Neutrophil (primary cell): ENCODE measurements around the gene VMAC.
"Not testable (repeated sequence)": the region's sequence is repeated elsewhere in the genome, so short reads cannot be mapped to it uniquely, and the experiment has no call there.

Source experiments
- H3K27ac ChIP-seq: fragments of 200-600 bp; sonication (generic); 2 replicates; pipeline ENCODE4 v1.5.1; 2016; ENCODE audit warnings: mild to moderate bottlenecking, moderate library complexity
- H3K27me3 ChIP-seq: fragments of 200-600 bp; sonication (generic); 2 replicates; pipeline ENCODE4 v1.6.0; 2016; ENCODE audit warnings: mild to moderate bottlenecking
- H3K36me3 ChIP-seq: fragments of 200-600 bp; sonication (generic); 2 replicates; pipeline ENCODE4 v1.5.1; 2017
- H3K4me1 ChIP-seq, 2 experiments: fragments of 200-600 bp in 1 of 2; sonication (generic) in 1 of 2; 1 replicate in 1 of 2; 2 replicates in 1 of 2; pipeline versions ENCODE4 v1.5.1 to v1.6.1; 2013 to 2016; ENCODE audit warnings: low read depth in 1 of 2, low read length in 1 of 2, mild to moderate bottlenecking in 1 of 2, moderate library complexity in 1 of 2; ENCODE audit not compliant: control insufficient read depth in 1 of 2, insufficient read depth in 1 of 2
- H3K4me3 ChIP-seq, 2 experiments: fragments of 200-600 bp in 1 of 2; sonication (generic) in 1 of 2; 1 replicate in 1 of 2; 2 replicates in 1 of 2; pipeline ENCODE4 v1.5.1; 2013 to 2016; ENCODE audit warnings: low read depth in 1 of 2, low read length in 1 of 2, mild to moderate bottlenecking in 1 of 2, moderate library complexity in 1 of 2
- H3K9me3 ChIP-seq: fragments of 200-600 bp; sonication (generic); 2 replicates; pipeline ENCODE4 v1.5.1; 2016
- TF ChIP-seq, protein P1 (sequence below): fragments of 200-600 bp; sonication (generic); IDR thresholded peaks from 2 replicates; pipeline ENCODE4 v1.5.1; 2016; ENCODE audit warnings: antibody characterized with exemption

Gene VMAC

GRCh38 chr19:5882421-5882968, 22.2 kb upstream of the VMAC start:
- Histone ChIP-seq H3K27me3 (peaks cover 35% of the 10 kb centered on the region), H3K36me3 (no peaks in the 10 kb centered on the region), H3K9me3 (no peaks in the 10 kb centered on the region), H3K4me1 (no peaks in the 10 kb centered on the region), H3K27ac (no peak overlapping the region), H3K4me3 (no peak overlapping the region)
- TF ChIP-seq, protein P1, sequence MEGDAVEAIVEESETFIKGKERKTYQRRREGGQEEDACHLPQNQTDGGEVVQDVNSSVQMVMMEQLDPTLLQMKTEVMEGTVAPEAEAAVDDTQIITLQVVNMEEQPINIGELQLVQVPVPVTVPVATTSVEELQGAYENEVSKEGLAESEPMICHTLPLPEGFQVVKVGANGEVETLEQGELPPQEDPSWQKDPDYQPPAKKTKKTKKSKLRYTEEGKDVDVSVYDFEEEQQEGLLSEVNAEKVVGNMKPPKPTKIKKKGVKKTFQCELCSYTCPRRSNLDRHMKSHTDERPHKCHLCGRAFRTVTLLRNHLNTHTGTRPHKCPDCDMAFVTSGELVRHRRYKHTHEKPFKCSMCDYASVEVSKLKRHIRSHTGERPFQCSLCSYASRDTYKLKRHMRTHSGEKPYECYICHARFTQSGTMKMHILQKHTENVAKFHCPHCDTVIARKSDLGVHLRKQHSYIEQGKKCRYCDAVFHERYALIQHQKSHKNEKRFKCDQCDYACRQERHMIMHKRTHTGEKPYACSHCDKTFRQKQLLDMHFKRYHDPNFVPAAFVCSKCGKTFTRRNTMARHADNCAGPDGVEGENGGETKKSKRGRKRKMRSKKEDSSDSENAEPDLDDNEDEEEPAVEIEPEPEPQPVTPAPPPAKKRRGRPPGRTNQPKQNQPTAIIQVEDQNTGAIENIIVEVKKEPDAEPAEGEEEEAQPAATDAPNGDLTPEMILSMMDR, result no peak

GRCh38 chr19:5883157-5883873, 21.4 kb upstream of the VMAC start:
- peaks cover 35% of the 10 kb centered on the region for H3K27me3 ChIP-seq
- not testable (repeated sequence) for H3K4me1 ChIP-seq

DNA sequence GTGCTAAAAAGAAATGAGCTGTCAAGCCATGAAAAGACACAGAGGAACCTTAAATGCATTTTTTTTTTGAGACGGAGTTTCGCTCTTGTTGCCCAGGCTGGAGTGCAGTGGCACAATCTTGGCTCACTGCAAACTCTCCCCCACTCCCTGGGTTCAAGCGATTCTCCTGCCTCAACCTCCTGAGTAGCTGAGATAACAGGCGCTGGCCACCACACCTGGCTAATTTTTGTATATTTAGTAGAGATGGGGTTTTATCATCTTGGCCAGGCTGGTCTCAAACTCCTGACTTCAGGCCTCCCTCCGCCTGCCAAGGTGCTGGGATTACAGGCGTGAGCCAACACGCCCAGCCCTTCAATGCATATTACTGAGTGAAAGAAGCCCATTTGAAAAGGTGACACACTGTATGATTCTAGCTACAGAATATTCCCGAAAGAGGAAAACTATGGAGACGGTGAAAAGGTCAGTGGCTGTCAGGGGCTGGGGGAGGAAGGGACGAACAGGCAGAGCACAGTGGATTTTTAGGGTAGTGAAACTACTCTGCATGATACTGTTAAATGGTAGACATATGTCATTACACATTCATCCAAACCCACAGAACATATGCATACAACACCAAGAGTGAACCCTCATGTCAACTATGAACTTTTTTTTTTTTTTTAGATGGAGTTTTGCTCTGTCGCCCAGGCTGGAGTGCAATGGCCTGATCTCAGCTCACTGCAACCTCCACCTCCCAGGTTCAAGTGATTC, 20.4 kb upstream of the VMAC start:
- H3K27me3 ChIP-seq, result peaks cover 36% of the 10 kb centered on the region
- H3K4me3 ChIP-seq, H3K27ac ChIP-seq, H3K4me1 ChIP-seq, H3K9me3 ChIP-seq, H3K36me3 ChIP-seq: not testable (repeated sequence)

More at GRCh38 chr19:5883157-5883873, 21.4 kb upstream of the VMAC start:
- not testable (repeated sequence) for H3K4me3 ChIP-seq, H3K36me3 ChIP-seq, H3K9me3 ChIP-seq, H3K27ac ChIP-seq

DNA sequence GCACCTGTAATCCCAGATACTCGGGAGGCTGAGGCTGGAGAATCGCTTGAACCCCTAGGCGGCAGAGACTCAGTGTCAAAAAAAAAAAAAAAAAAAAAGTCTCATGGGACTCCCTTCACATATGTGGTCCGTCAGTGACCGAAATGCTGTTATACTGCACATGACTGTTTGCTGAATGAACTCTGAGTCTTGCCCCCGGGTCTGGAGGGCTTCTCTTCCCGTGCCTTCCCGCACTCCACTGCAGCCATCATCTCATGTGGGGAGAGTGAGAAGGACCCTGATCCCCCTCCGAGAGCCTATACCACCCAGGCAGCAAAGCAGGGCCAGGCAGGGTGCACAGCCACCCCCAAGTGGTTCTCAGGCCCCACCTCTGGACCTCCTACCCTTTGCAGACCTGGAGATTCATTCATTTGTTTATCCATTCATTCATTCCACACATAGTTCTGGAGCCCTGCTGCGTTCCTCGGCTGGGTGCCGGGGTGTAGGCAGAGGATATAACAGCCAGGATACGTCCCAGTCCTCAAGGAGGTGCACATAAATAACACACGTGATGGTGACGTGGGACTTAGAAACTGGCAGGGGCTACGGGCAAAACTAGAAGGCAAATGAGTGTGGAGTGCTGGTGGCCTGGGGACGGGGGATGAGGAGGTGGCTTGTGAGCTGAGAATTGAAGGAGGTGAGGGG, 15.2 kb upstream of the VMAC start:
- Histone ChIP-seq H3K9me3 (no peaks in the 10 kb centered on the region), H3K4me3 (no peak overlapping the region), H3K4me1 (no peaks in the 10 kb centered on the region), H3K27me3 (peaks cover 41% of the 10 kb centered on the region), H3K27ac (no peak overlapping the region), H3K36me3 (peaks cover 8% of the 10 kb centered on the region)
- TF ChIP-seq, protein P1, result no peak

GRCh38 chr19:5890099-5890498, 14.6 kb upstream of the VMAC start:
- Histone ChIP-seq H3K27me3 (peaks cover 41% of the 10 kb centered on the region), H3K4me1 (no peaks in the 10 kb centered on the region), H3K36me3 (peaks cover 14% of the 10 kb centered on the region), H3K4me3 (no peak overlapping the region), H3K27ac (no peak overlapping the region), H3K9me3 (no peaks in the 10 kb centered on the region)
- TF ChIP-seq, protein P1, result no peak

GRCh38 chr19:5891572-5891937, 13.1 kb upstream of the VMAC start:
- no peak overlapping the region for H3K4me3 ChIP-seq
- peaks cover 29% of the 10 kb centered on the region for H3K36me3 ChIP-seq
- no peak overlapping the region for H3K27ac ChIP-seq
- peaks cover 41% of the 10 kb centered on the region for H3K27me3 ChIP-seq
- TF ChIP-seq, protein P1, result no peak
- no peaks in the 10 kb centered on the region for H3K9me3 ChIP-seq
- no peaks in the 10 kb centered on the region for H3K4me1 ChIP-seq
